Dendritic cell treated with granulocyte-macrophage colony-stimulating factor and Interleukin-4, amounts not matched to agents 40 ng/mL and 50 ng/mL, for 4 days (primary cell): Measurements from ENCODE around the gene RRAS2.
"Not testable (repeated sequence)": the region's sequence is repeated elsewhere in the genome, so short reads cannot be mapped to it uniquely, and the experiment has no call there.

Source experiments
- H3K27ac Mint-ChIP-seq: one replicate; pipeline ENCODE4 v1.8.0; 2022; ENCODE audit warnings: mild to moderate bottlenecking, mixed read lengths
- H3K27me3 Mint-ChIP-seq: one replicate; pipeline ENCODE4 v1.8.0; 2022; ENCODE audit warnings: mild to moderate bottlenecking, mixed read lengths
- H3K36me3 Mint-ChIP-seq: one replicate; pipeline ENCODE4 v1.8.0; 2022; ENCODE audit warnings: low read depth, mixed read lengths
- H3K4me1 Mint-ChIP-seq: one replicate; pipeline ENCODE4 v1.8.0; 2022; ENCODE audit warnings: low read depth, mixed read lengths
- H3K4me3 Mint-ChIP-seq: one replicate; pipeline ENCODE4 v1.8.0; 2022; ENCODE audit warnings: mild to moderate bottlenecking, moderate library complexity, mixed read lengths
- H3K9me3 Mint-ChIP-seq: one replicate; pipeline ENCODE4 v1.8.0; 2022; ENCODE audit warnings: mixed read lengths
- intact Hi-C: fragments of 100-400 bp; cut with micrococcal nuclease; formaldehyde crosslinking; loops from one replicate; pipeline ENCODE4 v1.15.0; 2022

The RRAS2 gene

DNA sequence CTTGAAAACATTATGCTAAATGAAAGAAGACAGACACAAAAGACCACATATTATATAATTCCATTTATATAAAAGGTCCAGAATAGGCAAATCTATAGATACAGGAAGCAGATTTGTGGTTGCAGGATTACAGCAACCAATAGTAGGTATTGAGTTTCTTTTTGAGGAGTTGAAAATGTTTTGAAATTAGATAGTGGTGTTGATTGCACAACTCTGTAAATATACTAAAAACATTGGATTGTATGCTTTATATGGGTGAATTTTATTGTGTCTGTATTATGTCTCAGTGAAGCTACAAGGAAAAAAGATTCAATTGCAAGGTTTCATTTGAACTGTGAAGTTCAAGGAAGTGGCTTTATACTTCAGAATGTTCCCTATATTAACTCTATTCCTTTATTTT lies 3.0 kb upstream of the RRAS2 start:
- H3K4me1 Mint-ChIP-seq = peaks cover 7% of the 10 kb centered on the region
- intact Hi-C loops = no loop called here
- no peaks in the 10 kb centered on the region for H3K36me3 Mint-ChIP-seq
- H3K27me3 Mint-ChIP-seq = peaks cover 48% of the 10 kb centered on the region
- H3K4me3 Mint-ChIP-seq = no peak overlapping the region
- H3K27ac Mint-ChIP-seq = no peak overlapping the region
- H3K9me3 Mint-ChIP-seq = no peaks in the 10 kb centered on the region

DNA sequence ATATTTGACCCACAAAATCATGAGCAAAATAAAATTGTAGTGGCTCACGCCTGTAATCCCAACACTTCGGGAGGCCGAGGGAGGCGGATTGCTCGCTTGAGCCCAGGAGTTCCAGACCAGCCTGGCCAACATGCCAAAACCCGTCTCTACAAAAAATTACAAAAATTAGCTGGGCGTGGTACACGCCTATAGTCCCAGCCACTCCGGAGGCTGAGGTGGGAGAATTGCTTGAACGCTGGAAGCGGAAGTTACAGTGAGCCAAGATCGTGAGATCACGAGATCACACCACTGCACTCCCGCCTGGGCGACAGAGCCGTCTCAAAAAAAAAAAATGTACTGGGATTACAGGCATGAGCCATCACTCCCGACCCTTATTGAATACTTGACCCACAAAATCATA lies 2.0 kb upstream of the RRAS2 start:
- intact Hi-C loops = no loop called here
- H3K27ac Mint-ChIP-seq = no peak overlapping the region
- H3K27me3 Mint-ChIP-seq = peaks cover 58% of the 10 kb centered on the region
- peaks cover 7% of the 10 kb centered on the region for H3K4me1 Mint-ChIP-seq
- H3K9me3 Mint-ChIP-seq = no peaks in the 10 kb centered on the region
- H3K36me3 Mint-ChIP-seq = no peaks in the 10 kb centered on the region
- H3K4me3 Mint-ChIP-seq = no peak overlapping the region

DNA sequence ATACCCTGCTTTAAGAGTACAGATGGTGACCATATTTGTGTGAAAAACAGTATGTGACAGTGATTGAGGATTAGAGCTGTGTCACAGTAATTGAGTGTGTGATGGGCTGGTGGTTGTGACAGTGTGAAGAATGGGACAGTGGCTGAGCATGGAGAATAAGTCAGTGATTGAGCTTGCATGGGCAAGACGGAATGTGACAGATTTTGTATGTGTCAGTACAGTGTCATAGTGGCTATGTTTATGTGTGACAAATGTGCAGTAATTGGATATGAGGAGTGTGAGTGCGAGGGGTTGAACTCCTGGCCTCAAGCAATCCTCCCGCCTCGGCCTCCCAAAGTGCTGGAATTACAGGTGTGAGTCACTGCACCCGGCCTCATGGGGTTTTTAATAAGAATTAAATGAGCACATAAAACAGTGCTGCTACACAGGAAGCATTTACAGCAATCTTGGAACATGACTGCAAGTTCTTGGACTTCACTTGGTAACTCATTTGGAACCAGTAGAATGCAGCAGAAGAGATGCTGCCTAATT lies 583 bp upstream of the RRAS2 start:
- H3K9me3 Mint-ChIP-seq = no peaks in the 10 kb centered on the region
- H3K4me3 Mint-ChIP-seq = no peak overlapping the region
- no peaks in the 10 kb centered on the region for H3K36me3 Mint-ChIP-seq
- H3K27ac Mint-ChIP-seq = no peak overlapping the region
- H3K4me1 Mint-ChIP-seq = peaks cover 7% of the 10 kb centered on the region
- peaks cover 63% of the 10 kb centered on the region for H3K27me3 Mint-ChIP-seq
- intact Hi-C loops = no loop called here

DNA sequence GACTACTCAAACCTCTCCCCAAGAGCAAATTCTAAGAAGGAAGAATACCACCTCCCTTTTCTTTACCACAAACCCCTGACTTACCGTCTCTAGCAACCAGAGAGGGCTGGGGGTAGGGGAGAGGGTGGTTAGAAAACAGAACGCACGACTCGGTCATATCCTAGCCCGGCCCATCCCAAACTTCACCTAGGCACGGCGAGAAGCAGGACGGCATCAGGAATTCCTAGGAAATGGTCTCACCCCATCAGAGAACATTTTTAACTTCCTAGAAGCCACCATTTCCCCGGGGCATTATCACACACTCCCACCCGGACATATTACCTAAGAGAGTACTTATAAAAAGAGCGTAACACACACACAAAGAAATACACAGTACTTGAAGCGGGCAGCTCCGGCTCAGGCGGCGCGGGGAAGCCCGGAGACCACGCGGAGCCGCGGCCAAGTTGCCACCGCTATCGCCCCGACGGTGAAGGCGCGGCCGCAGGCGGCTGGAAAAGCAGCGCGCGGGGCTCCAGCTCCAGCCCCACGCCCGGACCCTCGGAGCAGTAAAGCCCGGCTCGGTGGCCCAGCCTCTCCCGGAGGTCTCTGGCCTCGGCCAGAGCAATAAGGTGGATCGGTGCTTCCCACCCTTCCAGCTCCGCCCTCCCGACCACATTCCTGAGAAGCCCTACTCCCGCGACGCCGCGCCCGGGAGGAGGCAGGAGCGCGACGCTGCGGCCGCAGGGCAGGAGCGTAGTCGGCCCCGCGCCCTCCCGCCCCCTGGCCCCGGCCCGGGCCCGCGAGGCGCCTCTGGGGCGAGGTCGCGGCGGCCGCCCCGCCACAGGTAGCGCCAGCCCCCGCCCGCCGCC lies 878 bp downstream of the RRAS2 start:
- Mint-ChIP-seq H3K36me3 (no peaks in the 10 kb centered on the region), H3K4me1 (peaks cover 7% of the 10 kb centered on the region), H3K27me3 (peaks cover 63% of the 10 kb centered on the region), H3K9me3 (no peaks in the 10 kb centered on the region), H3K4me3 (peak overlapping the region; percentile 57), H3K27ac (no peak overlapping the region)
- intact Hi-C loops = no loop called here

DNA sequence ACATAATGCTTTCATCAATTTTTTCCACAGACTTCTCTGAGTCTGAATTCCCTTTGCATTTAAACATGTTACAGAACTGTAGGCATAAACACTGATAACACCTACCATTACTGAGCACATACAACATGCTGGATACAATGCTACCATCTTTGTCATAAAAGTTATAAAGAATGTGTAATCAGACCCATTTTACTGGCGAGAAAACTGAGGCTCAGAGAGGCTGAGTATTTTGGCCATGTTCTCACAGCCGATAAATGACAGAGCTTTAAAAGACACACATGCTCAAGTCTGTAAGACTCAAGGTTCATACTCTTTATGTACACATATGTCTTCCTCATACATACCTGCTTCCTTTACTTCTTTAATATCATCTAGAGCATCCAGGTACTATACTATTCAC lies 2.6 kb downstream of the RRAS2 start:
- Mint-ChIP-seq H3K27ac (no peak overlapping the region), H3K36me3 (no peaks in the 10 kb centered on the region), H3K27me3 (peaks cover 58% of the 10 kb centered on the region), H3K4me3 (no peak overlapping the region), H3K4me1 (peaks cover 7% of the 10 kb centered on the region), H3K9me3 (no peaks in the 10 kb centered on the region)
- intact Hi-C loops = no loop called here

DNA sequence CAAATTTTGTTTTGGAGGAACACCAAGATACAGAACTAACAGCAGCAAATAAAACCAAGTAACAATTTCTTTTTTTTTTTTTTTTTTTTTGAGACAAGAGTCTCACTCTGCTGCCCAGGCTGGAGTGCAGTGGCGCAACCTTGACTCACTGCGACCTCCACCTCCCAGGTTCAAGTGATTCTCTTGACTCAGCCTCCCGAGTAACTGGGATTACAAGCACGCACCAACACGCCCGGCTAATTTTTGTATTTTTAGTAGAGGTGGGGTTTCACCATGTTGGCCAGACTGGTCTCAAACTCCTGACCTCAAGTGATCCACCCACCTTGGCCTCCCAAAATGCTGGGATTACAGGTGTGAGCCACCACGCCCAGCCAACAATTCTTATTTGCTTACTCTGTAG lies 4.4 kb downstream of the RRAS2 start:
- H3K9me3 Mint-ChIP-seq, H3K4me1 Mint-ChIP-seq, H3K27ac Mint-ChIP-seq, H3K36me3 Mint-ChIP-seq, H3K4me3 Mint-ChIP-seq, intact Hi-C loops: not testable (repeated sequence)
- peaks cover 40% of the 10 kb centered on the region for H3K27me3 Mint-ChIP-seq

DNA sequence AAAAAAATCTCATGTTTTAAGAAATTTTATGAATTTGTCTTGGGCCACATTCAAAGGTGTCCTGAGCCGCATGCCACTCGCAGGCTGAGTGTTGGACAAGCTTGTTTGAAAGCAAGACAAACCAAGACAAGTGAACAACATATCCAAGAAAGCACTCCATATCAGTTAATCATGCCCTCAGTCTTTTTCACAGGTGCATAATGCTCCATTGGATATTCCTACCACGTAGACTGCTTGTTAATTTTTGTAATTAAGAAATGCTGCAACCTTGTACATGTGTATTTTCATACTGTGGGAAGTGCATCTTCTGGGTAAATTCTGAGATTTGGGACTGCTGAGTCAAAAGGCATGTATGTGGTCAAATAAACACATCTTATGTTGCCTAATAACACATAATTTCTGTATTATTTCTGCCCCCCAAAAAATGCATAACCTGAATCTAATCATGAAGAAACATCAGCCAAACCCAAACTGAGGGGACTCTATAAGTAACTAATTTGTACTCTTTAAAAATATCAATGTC lies 8.2 kb downstream of the RRAS2 start:
- intact Hi-C loops = no loop called here
- no peaks in the 10 kb centered on the region for H3K4me1 Mint-ChIP-seq
- H3K9me3 Mint-ChIP-seq = no peaks in the 10 kb centered on the region
- H3K4me3 Mint-ChIP-seq = no peak overlapping the region
- no peak overlapping the region for H3K27ac Mint-ChIP-seq
- no peaks in the 10 kb centered on the region for H3K36me3 Mint-ChIP-seq
- peaks cover 8% of the 10 kb centered on the region for H3K27me3 Mint-ChIP-seq

DNA sequence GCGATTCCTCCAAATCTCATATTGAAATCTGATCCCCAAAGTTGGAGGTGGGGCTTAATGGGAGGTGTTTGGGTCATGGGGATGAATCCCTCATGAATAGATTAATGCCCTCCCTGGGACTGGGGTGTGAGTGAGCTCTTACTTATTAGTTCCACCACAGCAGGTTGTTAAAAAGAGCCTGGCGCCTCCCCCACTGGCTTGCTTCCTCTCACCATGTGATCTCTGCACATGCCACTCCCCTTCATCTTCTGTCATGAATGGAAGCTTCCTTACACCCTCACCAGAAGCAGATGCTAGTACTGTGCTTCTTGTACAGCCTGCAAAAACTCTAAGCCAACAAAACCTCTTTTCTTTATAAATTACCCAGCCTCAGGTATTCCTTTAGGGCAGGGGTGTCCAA lies 8.8 kb downstream of the RRAS2 start:
- Mint-ChIP-seq H3K4me1 (no peaks in the 10 kb centered on the region), H3K27me3 (peaks cover 7% of the 10 kb centered on the region), H3K4me3 (no peak overlapping the region), H3K36me3 (no peaks in the 10 kb centered on the region), H3K9me3 (no peaks in the 10 kb centered on the region), H3K27ac (no peak overlapping the region)
- intact Hi-C loops = no loop called here

DNA sequence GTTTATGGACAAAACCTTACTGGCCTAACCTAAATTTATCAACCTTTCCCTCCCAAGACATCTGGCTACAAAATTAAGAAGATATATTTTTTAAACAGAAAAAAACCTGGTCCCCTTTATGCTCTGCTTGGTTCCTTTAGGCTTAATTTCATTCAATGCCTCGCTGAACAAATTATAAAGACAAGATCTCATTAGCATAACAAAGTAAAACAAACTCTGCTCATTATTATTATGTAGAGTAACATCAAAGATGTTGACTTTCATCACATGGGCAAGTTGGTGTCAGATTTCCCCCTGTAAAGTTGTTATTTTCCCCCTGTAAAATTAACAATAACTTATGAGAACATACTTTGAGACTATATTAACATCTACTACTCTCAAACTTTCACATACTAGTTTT lies 11.0 kb downstream of the RRAS2 start:
- intact Hi-C loops = no loop called here
- Mint-ChIP-seq H3K4me1 (no peaks in the 10 kb centered on the region), H3K36me3 (no peaks in the 10 kb centered on the region), H3K27ac (no peak overlapping the region), H3K9me3 (no peaks in the 10 kb centered on the region), H3K4me3 (no peak overlapping the region), H3K27me3 (no peaks in the 10 kb centered on the region)

DNA sequence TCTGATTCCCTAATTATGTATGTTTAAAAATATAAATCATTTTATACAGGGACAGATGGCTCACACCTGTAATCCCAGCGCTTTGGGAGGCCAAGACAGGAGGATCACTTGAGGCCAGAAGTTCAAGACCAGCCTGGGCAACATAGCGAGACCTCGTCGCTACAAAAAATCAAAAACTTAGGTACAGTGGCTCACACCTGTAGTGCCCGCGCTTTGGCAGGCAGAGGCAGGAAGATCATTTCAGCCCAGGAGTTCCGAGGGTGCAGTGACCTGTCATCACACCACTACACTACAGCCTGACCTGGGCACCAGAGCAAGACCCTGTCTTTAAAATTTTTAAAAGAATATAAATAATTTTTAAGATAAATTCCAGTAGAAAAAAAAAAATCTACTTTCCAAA lies 11.5 kb downstream of the RRAS2 start:
- H3K9me3 Mint-ChIP-seq = no peaks in the 10 kb centered on the region
- no peak overlapping the region for H3K27ac Mint-ChIP-seq
- no peaks in the 10 kb centered on the region for H3K27me3 Mint-ChIP-seq
- no peaks in the 10 kb centered on the region for H3K36me3 Mint-ChIP-seq
- intact Hi-C loops = no loop called here
- no peak overlapping the region for H3K4me3 Mint-ChIP-seq
- no peaks in the 10 kb centered on the region for H3K4me1 Mint-ChIP-seq

DNA sequence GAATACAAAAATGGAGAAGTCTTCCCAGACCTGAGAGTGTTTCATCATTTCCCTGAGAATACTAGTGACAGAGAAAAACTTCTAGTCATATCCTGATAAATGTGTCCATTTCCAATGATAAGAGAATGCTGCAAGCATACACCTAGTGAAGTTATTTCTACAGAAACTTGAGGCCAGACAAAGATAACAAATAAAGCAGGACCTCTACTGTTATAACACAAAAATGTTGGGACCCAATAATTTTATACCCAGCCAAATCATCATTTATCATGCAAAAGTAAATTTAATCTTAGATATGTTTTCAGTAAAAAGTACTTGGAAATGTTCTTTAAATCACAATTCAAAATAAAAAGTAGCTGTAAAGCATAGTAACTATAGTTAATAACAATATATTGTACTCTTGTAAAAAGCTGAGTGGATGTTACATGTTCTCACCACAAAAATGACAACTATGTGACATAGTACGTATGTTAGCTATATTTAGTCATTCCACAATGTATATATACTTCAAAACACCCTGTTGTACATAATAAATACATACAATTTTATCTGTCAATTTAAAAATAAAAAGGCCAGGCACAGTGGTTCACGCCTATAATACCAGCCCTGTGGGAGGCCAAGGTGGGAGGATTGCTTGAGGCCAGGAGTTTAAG lies 12.6 kb downstream of the RRAS2 start:
- Mint-ChIP-seq H3K27me3 (no peaks in the 10 kb centered on the region), H3K4me3 (no peak overlapping the region), H3K9me3 (no peaks in the 10 kb centered on the region), H3K36me3 (no peaks in the 10 kb centered on the region), H3K27ac (no peak overlapping the region), H3K4me1 (no peaks in the 10 kb centered on the region)
- intact Hi-C loops = no loop called here

DNA sequence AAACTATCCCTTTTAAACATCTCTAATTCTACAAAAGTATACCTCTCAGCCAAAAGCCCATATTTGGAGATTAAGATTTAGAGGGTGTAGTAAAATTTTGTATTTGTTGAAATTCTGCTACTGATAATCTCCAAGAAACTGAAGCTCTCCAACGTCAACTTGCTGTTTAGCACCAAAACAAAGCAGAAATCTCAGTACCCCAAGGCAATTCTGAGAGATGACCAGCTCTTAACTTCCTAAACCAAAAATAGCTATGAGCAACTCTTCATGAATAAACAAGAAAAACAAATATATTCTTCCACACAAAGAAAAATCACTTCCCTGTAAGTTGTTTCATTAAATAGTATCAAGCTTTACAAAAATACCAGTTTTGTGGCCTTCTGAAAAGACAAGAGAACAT lies 13.3 kb downstream of the RRAS2 start:
- Mint-ChIP-seq H3K4me1 (no peaks in the 10 kb centered on the region), H3K27ac (no peak overlapping the region), H3K4me3 (no peak overlapping the region), H3K36me3 (no peaks in the 10 kb centered on the region), H3K9me3 (no peaks in the 10 kb centered on the region), H3K27me3 (no peaks in the 10 kb centered on the region)
- intact Hi-C loops = no loop called here

DNA sequence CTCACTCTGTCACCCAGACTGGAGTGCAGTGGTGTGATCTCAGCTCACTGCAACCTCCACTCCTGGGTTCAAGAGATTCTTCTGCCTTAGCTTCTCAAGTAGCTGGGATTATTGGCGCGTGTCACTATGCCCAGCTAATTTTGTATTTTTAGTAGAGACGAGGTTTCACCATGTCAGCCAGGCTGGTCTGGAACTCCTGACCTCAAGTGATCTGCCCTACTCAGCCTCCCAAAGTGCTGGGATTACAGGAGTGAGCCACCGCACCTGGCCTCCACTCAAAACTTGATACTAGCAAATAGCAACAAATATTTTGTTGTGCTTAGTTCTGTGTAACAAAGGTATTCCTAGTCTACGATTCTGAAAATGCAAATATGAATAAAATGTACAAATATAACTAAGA lies 14.0 kb downstream of the RRAS2 start:
- H3K27me3 Mint-ChIP-seq, H3K36me3 Mint-ChIP-seq, H3K9me3 Mint-ChIP-seq, intact Hi-C loops, H3K4me3 Mint-ChIP-seq, H3K27ac Mint-ChIP-seq, H3K4me1 Mint-ChIP-seq: not testable (repeated sequence)

DNA sequence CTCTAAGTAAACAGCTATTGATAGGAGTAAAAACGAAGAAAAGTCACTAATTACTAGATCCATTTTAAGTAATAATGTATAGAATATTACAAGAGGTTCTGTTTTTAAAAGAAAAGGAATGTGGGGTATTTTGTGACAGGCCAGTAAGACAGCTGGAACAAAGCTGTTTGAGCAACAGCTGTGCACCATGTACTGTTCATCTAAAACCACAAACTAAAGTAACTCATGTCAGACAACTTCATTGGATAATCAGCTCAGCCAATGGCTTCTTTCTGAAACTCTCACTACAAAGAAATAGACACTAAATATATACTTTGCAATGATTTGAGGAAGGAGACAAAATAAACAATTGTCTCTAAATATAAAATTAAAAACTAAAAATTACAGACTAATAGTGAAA lies 16.1 kb downstream of the RRAS2 start:
- no peaks in the 10 kb centered on the region for H3K27me3 Mint-ChIP-seq
- no peak overlapping the region for H3K4me3 Mint-ChIP-seq
- H3K36me3 Mint-ChIP-seq = no peaks in the 10 kb centered on the region
- H3K9me3 Mint-ChIP-seq = no peaks in the 10 kb centered on the region
- no peak overlapping the region for H3K27ac Mint-ChIP-seq
- intact Hi-C loops = no loop called here
- no peaks in the 10 kb centered on the region for H3K4me1 Mint-ChIP-seq
